ENCODE results near the gene DNER.

The DNER gene

DNA sequence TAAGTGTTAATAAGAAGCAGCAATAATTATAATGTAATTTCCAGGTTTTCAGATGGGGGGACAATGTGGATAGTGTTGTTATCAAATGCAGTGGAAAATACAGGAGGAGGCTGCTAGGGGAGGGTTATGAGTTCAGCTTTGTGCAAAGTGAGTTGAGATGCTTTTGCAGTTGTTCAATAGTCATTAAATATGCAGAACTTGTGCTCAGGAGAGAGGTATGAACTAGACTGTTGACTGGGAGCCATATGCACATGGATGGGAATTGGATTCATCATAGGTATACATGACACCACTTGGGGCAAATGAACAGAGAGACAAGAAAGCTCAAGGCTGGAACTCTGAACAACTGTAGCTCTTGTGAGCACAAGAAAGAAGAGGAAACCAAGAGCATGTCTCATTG is 261.1 kb downstream of the DNER start:
- DNase-seq (ENCODE audit: extremely low spot score) = no peak
- POLR2A ChIA-PET = no interaction called here
- CTCF ChIA-PET = interaction anchor here (1.3 kb wide), 1 partner anchor 15 kb away, joined by 3 read pairs; no protein-coding TSS in a partner anchor
- TF ChIP-seq, protein P1, sequence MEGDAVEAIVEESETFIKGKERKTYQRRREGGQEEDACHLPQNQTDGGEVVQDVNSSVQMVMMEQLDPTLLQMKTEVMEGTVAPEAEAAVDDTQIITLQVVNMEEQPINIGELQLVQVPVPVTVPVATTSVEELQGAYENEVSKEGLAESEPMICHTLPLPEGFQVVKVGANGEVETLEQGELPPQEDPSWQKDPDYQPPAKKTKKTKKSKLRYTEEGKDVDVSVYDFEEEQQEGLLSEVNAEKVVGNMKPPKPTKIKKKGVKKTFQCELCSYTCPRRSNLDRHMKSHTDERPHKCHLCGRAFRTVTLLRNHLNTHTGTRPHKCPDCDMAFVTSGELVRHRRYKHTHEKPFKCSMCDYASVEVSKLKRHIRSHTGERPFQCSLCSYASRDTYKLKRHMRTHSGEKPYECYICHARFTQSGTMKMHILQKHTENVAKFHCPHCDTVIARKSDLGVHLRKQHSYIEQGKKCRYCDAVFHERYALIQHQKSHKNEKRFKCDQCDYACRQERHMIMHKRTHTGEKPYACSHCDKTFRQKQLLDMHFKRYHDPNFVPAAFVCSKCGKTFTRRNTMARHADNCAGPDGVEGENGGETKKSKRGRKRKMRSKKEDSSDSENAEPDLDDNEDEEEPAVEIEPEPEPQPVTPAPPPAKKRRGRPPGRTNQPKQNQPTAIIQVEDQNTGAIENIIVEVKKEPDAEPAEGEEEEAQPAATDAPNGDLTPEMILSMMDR (IDR thresholded peaks at IDR 0.05; ENCODE audit: control extremely low read depth, extremely low read depth, low read depth, missing control alignments) = no peak

DNA sequence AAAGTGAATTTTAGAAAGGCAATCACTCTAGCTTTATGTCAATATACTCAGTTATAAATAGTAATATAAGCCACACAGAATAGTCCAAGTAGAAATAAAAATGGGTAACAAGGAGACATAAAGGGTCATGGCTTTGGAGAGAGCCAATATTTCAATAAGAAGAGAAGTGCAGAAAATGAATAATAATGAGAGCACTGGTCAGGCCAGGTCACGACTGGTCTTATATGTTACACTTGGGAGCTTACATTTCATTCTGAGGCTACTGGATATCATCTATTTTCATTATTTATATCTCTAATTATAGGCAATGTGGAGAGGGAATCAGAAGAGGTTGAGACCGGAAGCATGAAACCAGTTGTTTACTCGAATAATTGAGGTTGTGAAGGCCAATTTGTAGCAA is 262.5 kb downstream of the DNER start:
- DNase-seq (ENCODE audit: extremely low spot score) = no peak
- CTCF ChIA-PET = interaction anchor here (3.2 kb wide), 1 partner anchor 14 kb away, joined by 12 read pairs; no protein-coding TSS in a partner anchor
- POLR2A ChIA-PET = no interaction called here
- TF ChIP-seq, protein P1 (IDR thresholded peaks at IDR 0.05; ENCODE audit: control extremely low read depth, extremely low read depth, low read depth, missing control alignments) = no peak

DNA sequence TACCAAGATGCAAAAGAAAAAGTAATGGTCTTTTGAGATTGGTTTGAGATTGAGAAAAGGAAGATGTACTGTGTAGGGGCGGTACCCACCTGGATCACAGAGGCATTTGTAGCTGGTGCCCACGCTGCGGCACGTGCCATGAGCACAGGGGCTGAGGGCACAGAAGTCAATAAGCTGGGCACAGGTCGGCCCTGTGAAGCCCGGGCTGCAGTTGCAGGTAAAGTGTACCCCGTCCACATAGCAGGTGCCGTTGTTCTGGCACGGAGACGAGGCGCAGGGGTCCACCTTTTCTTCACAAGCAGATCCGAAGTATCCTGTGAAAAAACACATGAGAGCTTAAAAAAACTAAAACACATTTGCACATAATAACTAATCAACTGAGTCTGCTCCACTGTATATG is 267.1 kb downstream of the DNER start:
- POLR2A ChIA-PET = no interaction called here

DNA sequence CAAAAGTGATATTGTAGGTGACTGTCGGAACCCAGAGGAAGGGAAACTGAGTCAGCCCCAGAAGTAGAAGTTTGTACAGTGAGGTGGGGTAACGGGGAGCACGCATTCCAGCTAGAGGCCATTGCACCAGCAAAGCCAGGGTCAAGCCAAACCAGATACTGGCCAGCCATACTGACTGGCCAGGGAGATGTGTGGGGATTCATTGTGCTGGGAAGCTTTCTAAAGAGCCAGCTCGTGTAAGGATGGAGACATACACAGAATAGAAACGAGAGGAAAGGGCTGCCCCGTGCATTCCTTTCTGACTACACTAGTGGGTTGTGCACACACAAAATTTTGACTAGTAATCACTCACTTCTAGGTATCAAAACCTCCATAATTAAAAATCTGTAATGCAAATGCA is 268.0 kb downstream of the DNER start:
- ChIA-PET POLR2A (no interaction called here), CTCF (interaction anchor here (0.9 kb wide), 1 partner anchor 22 kb away, joined by 3 read pairs; no protein-coding TSS in a partner anchor)
- TF ChIP-seq, protein P1 (IDR thresholded peaks at IDR 0.05; ENCODE audit: control extremely low read depth, extremely low read depth, low read depth, missing control alignments) = no peak
- DNase-seq (ENCODE audit: extremely low spot score) = no peak

More for the DNA sequence above, 267.1 kb downstream of the DNER start:
- TF ChIP-seq, protein P1 (IDR thresholded peaks at IDR 0.05; ENCODE audit: control extremely low read depth, extremely low read depth, low read depth, missing control alignments) = no peak
- DNase-seq (ENCODE audit: extremely low spot score) = no peak
- CTCF ChIA-PET = no interaction called here

DNA sequence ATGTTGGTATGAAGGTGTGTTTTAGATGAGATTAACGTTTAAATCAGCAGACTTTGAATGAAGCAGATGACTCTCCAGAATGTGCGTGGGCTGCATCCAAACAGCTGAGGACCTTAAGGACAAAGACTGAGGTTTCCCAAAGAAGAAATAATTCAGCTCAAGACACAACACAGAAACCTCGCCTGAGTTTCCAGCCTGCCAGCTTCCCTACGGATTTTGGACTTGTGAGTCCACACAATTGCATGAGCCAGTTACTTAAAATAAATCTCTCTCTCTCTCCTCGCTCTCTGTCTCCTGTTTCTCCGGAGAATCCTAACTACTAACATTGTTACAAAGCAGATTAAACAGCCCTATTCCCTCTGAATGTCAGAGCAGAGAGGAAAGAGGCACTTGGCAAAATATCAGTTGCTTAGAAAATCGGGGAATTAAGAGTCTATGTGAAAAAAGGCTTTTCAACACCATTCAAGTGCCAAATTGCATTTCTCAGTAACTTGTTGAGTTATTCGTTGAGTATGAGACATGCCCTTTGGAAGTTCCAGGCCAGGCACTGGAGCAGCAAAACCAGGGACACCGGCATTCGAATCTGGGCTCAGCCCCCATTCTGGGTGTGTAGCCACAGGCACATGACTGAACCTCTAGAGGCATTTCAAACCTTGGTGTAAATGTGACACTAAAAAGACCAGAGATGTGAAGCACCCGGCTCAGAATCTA is 268.7 kb downstream of the DNER start:
- CTCF ChIA-PET = interaction anchor here (0.9 kb wide), 1 partner anchor 23 kb away, joined by 3 read pairs; no protein-coding TSS in a partner anchor
- no peak for DNase-seq (ENCODE audit: extremely low spot score)
- TF ChIP-seq, protein P1 (IDR thresholded peaks at IDR 0.05; ENCODE audit: control extremely low read depth, extremely low read depth, low read depth, missing control alignments) = no peak
- POLR2A ChIA-PET = no interaction called here

DNA sequence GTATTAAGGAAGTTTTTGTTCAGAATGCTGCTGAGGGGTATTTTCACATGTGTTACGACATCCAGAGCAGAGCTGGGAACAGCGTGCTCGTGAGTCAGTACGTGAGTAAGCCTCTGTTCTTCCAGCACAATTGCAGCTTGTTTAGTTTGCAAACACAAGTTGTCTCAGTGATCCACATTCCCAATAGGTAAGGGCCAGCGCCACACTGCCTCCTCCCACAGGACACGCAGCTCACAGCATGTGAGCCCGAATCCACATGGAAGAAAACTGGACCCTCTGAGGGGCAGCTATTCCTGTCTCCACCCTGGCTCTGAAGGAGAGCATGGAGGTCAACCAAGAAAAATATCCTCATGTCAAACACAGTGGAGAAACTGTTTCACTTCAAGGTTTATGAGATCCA is 269.3 kb downstream of the DNER start:
- ChIA-PET POLR2A (no interaction called here), CTCF (no interaction called here)
- DNase-seq (ENCODE audit: extremely low spot score) = no peak
- TF ChIP-seq, protein P1 (IDR thresholded peaks at IDR 0.05; ENCODE audit: control extremely low read depth, extremely low read depth, low read depth, missing control alignments) = no peak
